K562 (cell line): ENCODE data around the gene PTPRC. TPM values are rescaled to one million over a fixed set of nuclear protein-coding genes. Genes with fewer than 3 reads are reported as not detected.

Experiments
- ATAC-seq: fragments of 200-7000 bp; cut with Tn5 transposase; 3 replicates; pipeline ENCODE4 v1.9.1; 2020; ENCODE audit warnings: moderate library complexity
- BruUV-seq: library from RNA; stranded (reverse); fragments of 400-500 nt; replicated peaks from 2 replicates; lab custom pipeline; 2021; lab: Mats Ljungman, UMichigan
- CTCF ChIA-PET: fragments of 300-600 bp; formaldehyde crosslinking; extraction: SDS; loops from one replicate; lab custom pipeline; 2021; ENCODE audit warnings: low intra/inter-chr PET ratio; lab: Yijun Ruan, JAX
- POLR2A ChIA-PET: fragments of 300-600, 350-650 bp; sonication (Branson Sonifier 250); formaldehyde crosslinking; extraction: SDS; loops from one replicate; lab custom pipeline; 2021; ENCODE audit warnings: antibody characterized with exemption, inconsistent platforms; lab: Yijun Ruan, JAX
- DNase-seq, 4 experiments: peaks; one replicate each; pipeline versions ENCODE4 v3.0.0 to v3.0.0-alpha.2; 2011 to 2018; ENCODE audit warnings: low spot score in 3 of 4, mixed read lengths in 3 of 4; ENCODE audit errors: extremely low read depth in 1 of 4
- FAIRE-seq: peaks from 2 replicates; lab custom pipeline; 2011; peaks lifted over from hg19 to GRCh38; lab: Jason Lieb, UNC
- H2AFZ ChIP-seq: 2 replicates; pipeline ENCODE4 v1.6.0; 2011; ENCODE audit warnings: low read depth, low read length, control low read depth, inconsistent platforms
- H3K27ac ChIP-seq: fragments of 200-600 bp; 3 replicates; pipeline ENCODE4 v1.8.0; 2011; ENCODE audit warnings: low read depth, mild to moderate bottlenecking, control low read depth, inconsistent platforms, low read length, moderate library complexity, mixed read lengths; ENCODE audit errors: extremely low read depth
- H3K27me3 ChIP-seq, 2 experiments: fragments of 300-600 bp in 1 of 2; 2 replicates in 1 of 2; 3 replicates in 1 of 2; pipeline versions ENCODE4 v1.6.0 to v1.8.0; 2011; ENCODE audit warnings: inconsistent platforms in 2 of 2, low read length in 2 of 2, mild to moderate bottlenecking in 1 of 2, mixed read lengths in 1 of 2, moderate library complexity in 1 of 2; ENCODE audit not compliant: control insufficient read depth in 2 of 2, insufficient read depth in 2 of 2
- H3K36me3 ChIP-seq: fragments of 300-600 bp; 3 replicates; pipeline ENCODE4 v1.8.0; 2011; ENCODE audit warnings: mild to moderate bottlenecking, low read length, inconsistent platforms; ENCODE audit not compliant: control insufficient read depth, insufficient read depth
- H3K4me1 ChIP-seq, 2 experiments: fragments of 200-600 bp in 1 of 2; replicated peaks in 1 of 2; 2 replicates in 1 of 2; 3 replicates in 1 of 2; pipeline versions ENCODE4 v1.5.1 to v1.8.0; 2011; ENCODE audit warnings: inconsistent platforms in 2 of 2, low read length in 2 of 2, mild to moderate bottlenecking in 1 of 2, mixed read lengths in 1 of 2, moderate library complexity in 1 of 2; ENCODE audit not compliant: control insufficient read depth in 2 of 2, insufficient read depth in 2 of 2
- H3K4me2 ChIP-seq: 2 replicates; pipeline ENCODE4 v1.6.1; 2011; ENCODE audit warnings: low read length, control low read depth, inconsistent platforms, mixed read lengths; ENCODE audit not compliant: insufficient read depth
- H3K4me3 ChIP-seq: fragments of 200-600 bp; sonication (generic), shearing (Covaris generic); 2 replicates; pipeline ENCODE4 v1.5.1; 2016; ENCODE audit warnings: control low read depth, inconsistent platforms
- H3K79me2 ChIP-seq: fragments of 200-600 bp; 3 replicates; pipeline ENCODE4 v1.8.0; 2011; ENCODE audit warnings: low read length, inconsistent platforms; ENCODE audit not compliant: control insufficient read depth, insufficient read depth
- H3K9ac ChIP-seq, 2 experiments: 2 replicates each; pipeline versions ENCODE4 v1.6.0 to v1.6.1; 2011; ENCODE audit warnings: low read depth in 2 of 2, low read length in 2 of 2, control low read depth in 1 of 2, inconsistent platforms in 1 of 2, mild to moderate bottlenecking in 1 of 2, mixed read lengths in 1 of 2; ENCODE audit not compliant: insufficient read depth in 1 of 2
- H3K9me1 ChIP-seq: one replicate; pipeline ENCODE4 v1.6.0; 2011; ENCODE audit warnings: inconsistent platforms, mild to moderate bottlenecking, low read length, moderate library complexity; ENCODE audit not compliant: control insufficient read depth, insufficient read depth
- H3K9me3 ChIP-seq: replicated peaks from 2 replicates; pipeline ENCODE4 v1.5.1; 2011; ENCODE audit warnings: low read depth, low read length, inconsistent platforms; ENCODE audit not compliant: control insufficient read depth, insufficient read depth
- H4K20me1 ChIP-seq: replicated peaks from 2 replicates; pipeline ENCODE4 v1.6.1; 2011; ENCODE audit warnings: low read length, inconsistent platforms, mixed read lengths; ENCODE audit not compliant: control insufficient read depth, insufficient read depth
- ATF1 ChIP-seq, 2 experiments: fragments of 450-650 bp in 1 of 2; IDR thresholded peaks; 2 replicates each; pipeline ENCODE4 v1.6.1; 2016; ENCODE audit warnings: missing compliant biosample characterization in 1 of 2, missing genetic modification characterization in 1 of 2
- CEBPB ChIP-seq: fragments of 450-650 bp; IDR thresholded peaks from 2 replicates; pipeline ENCODE4 v1.6.1; 2016; ENCODE audit warnings: missing genetic modification characterization, missing compliant biosample characterization
- CEBPG ChIP-seq, 3 experiments: fragments of 200-800 bp in 1 of 3; sonication (Bioruptor generic) in 1 of 3; sonication (generic) in 1 of 3; formaldehyde crosslinking in 1 of 3; IDR thresholded peaks in 2 of 3; conservative IDR thresholded peaks in 1 of 3; 2 replicates each; pipeline versions ENCODE4 v1.6.1 to v1.8.0; 2016 to 2022; ENCODE audit warnings: missing compliant biosample characterization in 2 of 3, missing genetic modification characterization in 2 of 3, mild to moderate bottlenecking in 1 of 3, missing genetic modification reagents in 1 of 3
- EP300 ChIP-seq: IDR thresholded peaks from 2 replicates; pipeline ENCODE4 v1.6.1; 2012; ENCODE audit warnings: low read length, improper control_type of control experiment
- MYC ChIP-seq, 2 experiments: fragments of 250-450 bp in 1 of 2; sonication (Bioruptor Pico) in 1 of 2; IDR thresholded peaks; 2 replicates each; pipeline versions ENCODE4 v1.5.1 to v1.6.1; 2012 to 2021; ENCODE audit warnings: low read depth in 2 of 2, borderline replicate concordance in 1 of 2, improper control_type of control experiment in 1 of 2, low read length in 1 of 2, mild to moderate bottlenecking in 1 of 2, moderate library complexity in 1 of 2
- PML ChIP-seq: IDR thresholded peaks from 2 replicates; pipeline ENCODE4 v1.6.1; 2012; ENCODE audit warnings: low read length, inconsistent platforms
- SMARCA5 ChIP-seq: fragments of 450-650 bp; IDR thresholded peaks from 2 replicates; pipeline ENCODE4 v1.6.1; 2016
- STAG1 ChIP-seq: sonication (generic); formaldehyde crosslinking; IDR thresholded peaks from 2 replicates; pipeline ENCODE4 v1.5.0; 2020; ENCODE audit warnings: missing genetic modification reagents, borderline replicate concordance
- ZNF384 ChIP-seq: IDR thresholded peaks from 2 replicates; pipeline ENCODE4 v1.6.1; 2012; ENCODE audit warnings: low read depth, low read length, improper control_type of control experiment
- WGBS: fragments of 100-300 bp; shearing (Covaris generic); methylation state at CpG from one replicate; pipeline ENCODE4 v1.1.6; 2016; ENCODE audit warnings: low coverage, mixed read lengths; ENCODE audit not compliant: insufficient coverage; ENCODE audit errors: missing lambda C conversion rate; 5-methylcytosine and 5-hydroxymethylcytosine counted together
- in situ Hi-C: fragments of 300-500 bp; cut with MboI; formaldehyde crosslinking; loops from 4 replicates; pipeline ENCODE4 v1.15.0; 2018; ENCODE audit warnings: inconsistent platforms, mixed read lengths
- intact Hi-C: fragments of 100-400 bp; cut with micrococcal nuclease; formaldehyde crosslinking; loops from 2 replicates; pipeline ENCODE4 v1.14.2; 2022
- polyA plus RNA-seq, 8 experiments: library from polyadenylated mRNA; depleted of rRNA in 4 of 8; stranded (reverse) in 5 of 8; unstranded in 3 of 8; fragments of >200 nt; fragmentation: Nextera tagmentation in 2 of 8; fragmentation: Illumina TruSeq in 1 of 8; extraction: Ambion mirVana in 2 of 8; extraction: Trizol in 1 of 8; gene quantifications; 2 replicates each; pipeline versions ENCODE4 v1.2.1 to v1.2.3, GENCODE V29; 2011 to 2014; ENCODE audit warnings: inconsistent platforms in 1 of 8, missing spikeins in 1 of 8
- total RNA-seq, 7 experiments: library from RNA; depleted of rRNA in 6 of 7; stranded (reverse); fragments of >200 nt in 6 of 7; fragmentation: Illumina TruSeq in 2 of 7; extraction: Trizol in 2 of 7; gene quantifications; 2 replicates each; pipeline versions ENCODE4 v1.2.1 to v1.2.3, GENCODE V29; 2011 to 2021; ENCODE audit warnings: low replicate concordance in 1 of 7
- TF ChIP-seq, protein P1 (sequence below): fragments of 250-450 bp; sonication (Bioruptor Pico); IDR thresholded peaks from 2 replicates; pipeline ENCODE4 v1.8.0; 2022; ENCODE audit warnings: inconsistent platforms, mild to moderate bottlenecking, moderate library complexity, borderline replicate concordance
- TF ChIP-seq, protein P2 (sequence below): fragments of 450-650 bp; IDR thresholded peaks from 2 replicates; pipeline ENCODE4 v1.6.1; 2016; ENCODE audit warnings: missing biosample characterization, missing genetic modification characterization
- TF ChIP-seq, protein P3 (sequence below): fragments of 150-350 bp; conservative IDR thresholded peaks from 2 replicates; pipeline ENCODE4 v1.6.1; 2014; ENCODE audit warnings: low read length

Gene PTPRC
- total and polyA plus RNA-seq, 9 of the 15 experiments (the other 6 are each of a cell fraction or from before 2014, with no cell fraction given), result 7.1 to 107 (median 62.9) TPM

DNA sequence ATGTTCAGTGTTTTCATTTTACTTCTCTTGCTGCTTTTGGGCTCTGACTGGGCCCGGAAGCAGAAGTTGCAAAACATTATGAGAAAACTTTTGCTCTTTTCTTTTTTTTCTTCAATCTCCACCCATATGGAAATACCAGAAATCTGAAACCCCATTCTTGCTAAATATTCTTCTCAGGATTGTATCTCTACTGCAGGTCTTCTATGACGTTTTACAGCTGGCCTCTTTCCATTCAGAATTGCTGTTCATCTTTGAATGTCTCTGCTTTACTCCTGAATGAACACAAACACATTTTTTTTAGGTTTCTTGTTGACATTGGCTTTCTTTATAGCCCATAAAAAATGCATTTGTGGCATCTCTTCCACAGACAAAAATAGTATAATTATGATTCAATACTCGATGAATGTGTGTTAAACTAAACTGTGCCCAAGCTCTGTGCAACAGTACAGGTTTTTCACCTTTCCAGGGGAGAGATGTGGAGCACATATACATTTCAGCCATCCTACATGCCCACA is 18.8 kb downstream of the PTPRC start:
- Histone ChIP-seq H3K4me1 (peaks cover 0 to 23% of the 10 kb centered on the region in 2 experiments; a peak in 3 of 5 replicates), H2AFZ (no peak overlapping the region; the same call in 1 of the 2 replicates), H3K4me3 (no peak overlapping the region), H3K9me3 (no peaks in the 10 kb centered on the region), H3K36me3 (peaks cover 3% of the 10 kb centered on the region; the same call in 1 of the 3 replicates), H3K27ac (peak overlapping the region; percentile 59; the same call in 2 of the 3 replicates), H4K20me1 (no peaks in the 10 kb centered on the region), H3K9ac (peak overlapping the region in 1 of 2 experiments; percentile 12; a peak in 1 of 4 replicates), H3K9me1 (no peaks in the 10 kb centered on the region), H3K79me2 (peaks cover 59% of the 10 kb centered on the region), H3K27me3 (no peaks in the 10 kb centered on the region), H3K4me2 (peak overlapping the region; percentile 44; the same call in 1 of the 2 replicates)
- 9% methylated on average over 3 of the region's 3 CpGs for WGBS
- TF ChIP-seq STAG1 (CRISPR knock-in tag) (no peak), ZNF384 (0 out of 2 replicates have a peak, but pooled peaks have one; percentile 18), EP300 (no peak), CEBPG (CRISPR knock-in tag; IDR thresholded peaks at IDR 0.05) (no peak), CEBPG (tag; conservative IDR thresholded peaks at IDR 0.05 in 1 of 2, IDR thresholded peaks at IDR 0.05 in 1 of 2) (peak; percentile 12 to 72; a peak in 2 of 4 replicates), PML (peak; percentile 10; the same call in 1 of the 2 replicates), MYC (IDR thresholded peaks at IDR 0.05; ENCODE audit: low read depth, low read length) (no peak), MYC (CRISPR knock-in tag; IDR thresholded peaks at IDR 0.05; ENCODE audit: borderline replicate concordance, low read depth) (no peak), SMARCA5 (no peak), CEBPB (peak; percentile 61), ATF1 (CRISPR knock-in tag; IDR thresholded peaks at IDR 0.05) (no peak), ATF1 (tag; IDR thresholded peaks at IDR 0.05) (peak; percentile 45)
- TF ChIP-seq, protein P1, sequence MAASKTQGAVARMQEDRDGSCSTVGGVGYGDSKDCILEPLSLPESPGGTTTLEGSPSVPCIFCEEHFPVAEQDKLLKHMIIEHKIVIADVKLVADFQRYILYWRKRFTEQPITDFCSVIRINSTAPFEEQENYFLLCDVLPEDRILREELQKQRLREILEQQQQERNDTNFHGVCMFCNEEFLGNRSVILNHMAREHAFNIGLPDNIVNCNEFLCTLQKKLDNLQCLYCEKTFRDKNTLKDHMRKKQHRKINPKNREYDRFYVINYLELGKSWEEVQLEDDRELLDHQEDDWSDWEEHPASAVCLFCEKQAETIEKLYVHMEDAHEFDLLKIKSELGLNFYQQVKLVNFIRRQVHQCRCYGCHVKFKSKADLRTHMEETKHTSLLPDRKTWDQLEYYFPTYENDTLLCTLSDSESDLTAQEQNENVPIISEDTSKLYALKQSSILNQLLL (CRISPR knock-in tag), result no peak
- TF ChIP-seq, protein P2, sequence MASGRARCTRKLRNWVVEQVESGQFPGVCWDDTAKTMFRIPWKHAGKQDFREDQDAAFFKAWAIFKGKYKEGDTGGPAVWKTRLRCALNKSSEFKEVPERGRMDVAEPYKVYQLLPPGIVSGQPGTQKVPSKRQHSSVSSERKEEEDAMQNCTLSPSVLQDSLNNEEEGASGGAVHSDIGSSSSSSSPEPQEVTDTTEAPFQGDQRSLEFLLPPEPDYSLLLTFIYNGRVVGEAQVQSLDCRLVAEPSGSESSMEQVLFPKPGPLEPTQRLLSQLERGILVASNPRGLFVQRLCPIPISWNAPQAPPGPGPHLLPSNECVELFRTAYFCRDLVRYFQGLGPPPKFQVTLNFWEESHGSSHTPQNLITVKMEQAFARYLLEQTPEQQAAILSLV (tag), result no peak
- TF ChIP-seq, protein P3, sequence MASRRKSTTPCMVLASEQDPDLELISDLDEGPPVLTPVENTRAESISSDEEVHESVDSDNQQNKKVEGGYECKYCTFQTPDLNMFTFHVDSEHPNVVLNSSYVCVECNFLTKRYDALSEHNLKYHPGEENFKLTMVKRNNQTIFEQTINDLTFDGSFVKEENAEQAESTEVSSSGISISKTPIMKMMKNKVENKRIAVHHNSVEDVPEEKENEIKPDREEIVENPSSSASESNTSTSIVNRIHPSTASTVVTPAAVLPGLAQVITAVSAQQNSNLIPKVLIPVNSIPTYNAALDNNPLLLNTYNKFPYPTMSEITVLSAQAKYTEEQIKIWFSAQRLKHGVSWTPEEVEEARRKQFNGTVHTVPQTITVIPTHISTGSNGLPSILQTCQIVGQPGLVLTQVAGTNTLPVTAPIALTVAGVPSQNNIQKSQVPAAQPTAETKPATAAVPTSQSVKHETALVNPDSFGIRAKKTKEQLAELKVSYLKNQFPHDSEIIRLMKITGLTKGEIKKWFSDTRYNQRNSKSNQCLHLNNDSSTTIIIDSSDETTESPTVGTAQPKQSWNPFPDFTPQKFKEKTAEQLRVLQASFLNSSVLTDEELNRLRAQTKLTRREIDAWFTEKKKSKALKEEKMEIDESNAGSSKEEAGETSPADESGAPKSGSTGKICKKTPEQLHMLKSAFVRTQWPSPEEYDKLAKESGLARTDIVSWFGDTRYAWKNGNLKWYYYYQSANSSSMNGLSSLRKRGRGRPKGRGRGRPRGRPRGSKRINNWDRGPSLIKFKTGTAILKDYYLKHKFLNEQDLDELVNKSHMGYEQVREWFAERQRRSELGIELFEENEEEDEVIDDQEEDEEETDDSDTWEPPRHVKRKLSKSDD, result no peak
- CTCF ChIA-PET, result no interaction called here
- DNase-seq (peak in 1 of 4 experiments; percentile 21), FAIRE-seq (no peak), ATAC-seq (peak; percentile 26)
- in situ Hi-C loops, result no loop called here
- intact Hi-C loops, result loop anchor here (2.0 kb wide), 2 partner anchors 17 to 23 kb away; no protein-coding TSS in a partner anchor
- POLR2A ChIA-PET, result interaction anchor here (1.0 to 1.2 kb wide), 2 partner anchors 10 to 13 kb away, joined by 3 read pairs; no protein-coding TSS in a partner anchor
- BruUV-seq, result no TSS peak
